GM12891 (cell line): Measurements from ENCODE around the gene SEC31A.

ENCODE experiments used
- POLR2A ChIP-seq: IDR thresholded peaks from 2 replicates; pipeline ENCODE4 v1.6.1; 2011; ENCODE audit warnings: low read depth, low read length, control low read depth
- POLR2AphosphoS5 ChIP-seq: IDR thresholded peaks from 2 replicates; pipeline ENCODE4 v1.6.1; 2011; ENCODE audit warnings: low read depth, low read length, control low read depth
- TAF1 ChIP-seq: IDR thresholded peaks from 2 replicates; pipeline ENCODE4 v1.6.1; 2011; ENCODE audit warnings: low read depth, low read length, control low read depth

- TF ChIP-seq POLR2A (no peak), TAF1 (no peak), POLR2AphosphoS5 (no peak)
Measured at GRCh38 chr4:82801910-82802521, 88.9 kb downstream of the SEC31A start.
